ENCODE measurements around the gene DIAPH3.

Gene DIAPH3

GRCh38 chr13:60019119-60019993, 144.4 kb downstream of the DIAPH3 start:
- DNase-seq (ENCODE audit: low read depth): no peak

- DNase-seq (ENCODE audit: low read depth): no peak
Observed at GRCh38 chr13:60018536-60018935, 145.2 kb downstream of the DIAPH3 start.

- no peak for DNase-seq (ENCODE audit: low read depth)
Observed at GRCh38 chr13:60016229-60016628, 147.5 kb downstream of the DIAPH3 start.

GRCh38 chr13:60013166-60013565, 150.6 kb downstream of the DIAPH3 start:
- DNase-seq (ENCODE audit: low read depth): no peak

- no peak for DNase-seq (ENCODE audit: low read depth)
Observed at GRCh38 chr13:60012488-60012887, 151.2 kb downstream of the DIAPH3 start.

GRCh38 chr13:60009300-60010253, 154.2 kb downstream of the DIAPH3 start:
- DNase-seq (ENCODE audit: low read depth): no peak

- DNase-seq (ENCODE audit: low read depth): no peak
Observed at GRCh38 chr13:60001889-60002288, 161.8 kb downstream of the DIAPH3 start.

- no peak for DNase-seq (ENCODE audit: low read depth)
Observed at GRCh38 chr13:60000976-60001375, 162.8 kb downstream of the DIAPH3 start.

- DNase-seq (ENCODE audit: low read depth): no peak
Observed at GRCh38 chr13:60000081-60000480, 163.6 kb downstream of the DIAPH3 start.

- DNase-seq (ENCODE audit: low read depth): no peak
Observed at GRCh38 chr13:59997976-59998375, 165.8 kb downstream of the DIAPH3 start.

GRCh38 chr13:59996461-59996980, 167.2 kb downstream of the DIAPH3 start:
- DNase-seq (ENCODE audit: low read depth): no peak

- DNase-seq (ENCODE audit: low read depth): no peak
Observed at GRCh38 chr13:59991395-59991794, 172.3 kb downstream of the DIAPH3 start.

- no peak for DNase-seq (ENCODE audit: low read depth)
Observed at GRCh38 chr13:59982631-59983382, 180.9 kb downstream of the DIAPH3 start.

GRCh38 chr13:59979589-59979988, 184.1 kb downstream of the DIAPH3 start:
- DNase-seq (ENCODE audit: low read depth): no peak

- DNase-seq (ENCODE audit: low read depth): no peak
Observed at GRCh38 chr13:59978862-59979261, 184.9 kb downstream of the DIAPH3 start.

GRCh38 chr13:59976856-59977255, 186.9 kb downstream of the DIAPH3 start:
- DNase-seq (ENCODE audit: low read depth): no peak

- DNase-seq (ENCODE audit: low read depth): no peak
Observed at GRCh38 chr13:59975807-59976435, 187.8 kb downstream of the DIAPH3 start.

- DNase-seq (ENCODE audit: low read depth): no peak
Observed at GRCh38 chr13:59970847-59971246, 192.9 kb downstream of the DIAPH3 start.

GRCh38 chr13:59963827-59964226, 199.9 kb downstream of the DIAPH3 start:
- DNase-seq (ENCODE audit: low read depth): no peak

- DNase-seq (ENCODE audit: low read depth): no peak
Observed at GRCh38 chr13:59963383-59963782, 200.3 kb downstream of the DIAPH3 start.

GRCh38 chr13:59962343-59962742, 201.4 kb downstream of the DIAPH3 start:
- no peak for DNase-seq (ENCODE audit: low read depth)
